Duodenal mucosa (tissue), 2 donors: ENCODE data around the gene SOX8.

Experiments
- H3K27ac ChIP-seq: one replicate; pipeline ENCODE4 v1.7.0; 2013; ENCODE audit warnings: low read depth, low read length
- H3K27me3 ChIP-seq, 2 donors: one replicate each; pipeline ENCODE4 v1.7.0; 2013; ENCODE audit warnings: low read length in 2 of 2, control low read depth in 1 of 2; ENCODE audit not compliant: insufficient read depth in 2 of 2, control insufficient read depth in 1 of 2
- H3K36me3 ChIP-seq, 2 donors: one replicate each; pipeline ENCODE4 v1.7.0; 2013; ENCODE audit warnings: low read length in 2 of 2, control low read depth in 1 of 2; ENCODE audit not compliant: insufficient read depth in 2 of 2, control insufficient read depth in 1 of 2
- H3K4me1 ChIP-seq, 2 donors: one replicate each; pipeline ENCODE4 v1.7.0; 2013; ENCODE audit warnings: low read length in 2 of 2, control low read depth in 1 of 2; ENCODE audit not compliant: insufficient read depth in 2 of 2, control insufficient read depth in 1 of 2
- H3K4me3 ChIP-seq, 2 donors: one replicate each; pipeline ENCODE4 v1.7.0; 2013; ENCODE audit warnings: low read length in 2 of 2, low read depth in 1 of 2
- H3K9ac ChIP-seq, 2 donors: one replicate each; pipeline ENCODE4 v1.7.0; 2013; ENCODE audit warnings: low read length in 2 of 2, low read depth in 1 of 2
- H3K9me3 ChIP-seq, 2 donors: one replicate each; pipeline ENCODE4 v1.7.0; 2013; ENCODE audit warnings: low read length in 2 of 2, control low read depth in 1 of 2; ENCODE audit not compliant: control insufficient read depth in 1 of 2

The SOX8 gene

DNA sequence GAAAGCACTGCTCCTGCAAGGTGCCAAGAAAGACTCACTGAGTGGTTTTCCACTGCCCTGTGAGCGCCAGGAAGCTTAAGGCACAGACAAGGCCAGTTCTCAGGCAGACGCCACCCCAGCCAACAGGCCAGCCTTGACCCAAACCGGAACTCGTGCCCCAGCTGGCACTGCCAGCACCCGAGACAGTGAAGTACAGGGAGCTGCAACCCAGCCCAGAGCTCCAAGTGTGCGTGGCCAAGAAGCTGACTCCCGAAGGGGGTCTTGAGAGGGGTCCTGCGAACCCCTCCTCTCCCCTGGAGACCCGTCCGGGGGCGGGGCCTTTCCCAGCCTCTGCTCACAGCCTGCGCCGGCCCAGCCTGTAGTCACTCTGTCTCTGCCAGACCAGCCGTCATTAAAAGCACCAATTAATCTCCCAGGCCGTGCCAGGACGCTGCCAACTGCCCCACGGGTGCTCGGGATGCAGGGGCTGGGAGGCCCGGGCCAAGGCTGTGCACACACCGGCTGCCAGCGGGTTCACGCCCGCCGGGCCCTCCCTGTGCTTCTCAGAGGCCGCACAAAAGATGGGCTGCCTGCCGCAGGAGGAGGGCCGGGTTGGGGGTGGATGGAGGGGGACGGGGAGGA lies 4.4 kb upstream of the SOX8 start:
- no peaks in the 10 kb centered on the region for H3K4me1 ChIP-seq
- no peak overlapping the region for H3K27ac ChIP-seq
- H3K9ac ChIP-seq: no peak overlapping the region

DNA sequence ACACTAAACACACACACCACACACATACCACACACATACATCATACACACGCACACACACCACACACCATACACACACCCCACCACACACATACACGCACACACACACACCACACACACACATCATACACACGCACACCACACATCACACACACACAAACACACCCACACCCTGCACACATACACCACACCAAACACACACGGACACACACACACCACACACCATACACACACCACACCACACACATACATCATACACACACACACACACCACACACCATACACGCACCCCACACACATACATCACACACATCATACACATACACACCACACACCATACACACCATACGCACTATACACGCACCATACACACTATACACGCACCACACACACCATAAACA lies 3.7 kb upstream of the SOX8 start:
- H3K4me1 ChIP-seq: no peaks in the 10 kb centered on the region
- H3K36me3 ChIP-seq: no peaks in the 10 kb centered on the region
- no peaks in the 10 kb centered on the region for H3K9me3 ChIP-seq
- H3K4me3 ChIP-seq: no peak overlapping the region
- no peak overlapping the region for H3K27ac ChIP-seq
- H3K27me3 ChIP-seq: peaks cover 16 to 23% of the 10 kb centered on the region in 2 donors
- H3K9ac ChIP-seq: no peak overlapping the region

More for the DNA sequence above, 4.4 kb upstream of the SOX8 start:
- peaks cover 11 to 26% of the 10 kb centered on the region in 2 donors for H3K27me3 ChIP-seq
- H3K4me3 ChIP-seq: no peak overlapping the region
- H3K9me3 ChIP-seq: no peaks in the 10 kb centered on the region
- no peaks in the 10 kb centered on the region for H3K36me3 ChIP-seq

DNA sequence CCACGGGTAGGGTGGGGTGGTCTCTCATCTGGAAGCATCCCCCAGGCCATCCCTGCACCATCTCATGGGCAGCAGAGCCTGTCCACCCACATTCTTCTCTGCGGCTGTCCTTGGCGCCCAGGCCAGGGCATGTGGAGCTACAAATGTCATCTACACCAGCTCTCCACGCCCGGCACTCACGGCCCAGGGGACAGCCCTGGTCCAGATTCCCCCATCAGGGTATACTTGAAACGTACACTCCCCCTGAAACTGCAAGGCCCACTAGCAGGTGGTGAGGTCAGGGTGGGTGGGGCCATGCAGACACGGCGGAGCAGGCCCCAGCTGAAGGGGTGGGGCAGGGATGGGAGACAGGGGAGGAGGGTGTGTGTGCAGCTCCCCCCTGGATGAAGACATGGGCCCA lies 3.2 kb upstream of the SOX8 start:
- Histone ChIP-seq H3K4me1 (no peaks in the 10 kb centered on the region), H3K4me3 (no peak overlapping the region), H3K9ac (no peak overlapping the region), H3K9me3 (no peaks in the 10 kb centered on the region), H3K27ac (no peak overlapping the region), H3K27me3 (peaks cover 21 to 23% of the 10 kb centered on the region in 2 donors), H3K36me3 (no peaks in the 10 kb centered on the region)

DNA sequence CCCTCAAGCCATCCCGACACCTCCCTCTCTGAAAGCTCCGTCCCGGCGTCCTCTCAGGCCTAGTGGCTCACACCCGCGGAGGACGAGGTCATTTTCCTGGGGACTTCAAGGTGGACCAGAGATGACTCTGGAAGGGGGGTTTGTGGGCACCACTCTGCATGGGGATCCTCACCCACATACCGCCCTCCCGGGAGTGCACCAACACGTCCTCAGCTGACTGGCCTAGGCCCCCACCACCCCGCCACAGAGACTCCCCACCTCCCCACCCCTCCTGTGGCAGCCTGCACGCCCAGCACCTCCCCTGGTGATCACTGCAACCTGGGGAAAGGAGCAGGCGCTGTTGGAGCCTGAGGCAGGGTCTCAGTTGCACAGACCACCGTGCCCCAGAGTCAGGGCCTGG lies 2.4 kb upstream of the SOX8 start:
- no peak overlapping the region for H3K9ac ChIP-seq
- H3K36me3 ChIP-seq: no peaks in the 10 kb centered on the region
- H3K27me3 ChIP-seq: peaks cover 21 to 23% of the 10 kb centered on the region in 2 donors
- H3K9me3 ChIP-seq: no peaks in the 10 kb centered on the region
- no peak overlapping the region for H3K4me3 ChIP-seq
- H3K4me1 ChIP-seq: no peaks in the 10 kb centered on the region
- no peak overlapping the region for H3K27ac ChIP-seq

DNA sequence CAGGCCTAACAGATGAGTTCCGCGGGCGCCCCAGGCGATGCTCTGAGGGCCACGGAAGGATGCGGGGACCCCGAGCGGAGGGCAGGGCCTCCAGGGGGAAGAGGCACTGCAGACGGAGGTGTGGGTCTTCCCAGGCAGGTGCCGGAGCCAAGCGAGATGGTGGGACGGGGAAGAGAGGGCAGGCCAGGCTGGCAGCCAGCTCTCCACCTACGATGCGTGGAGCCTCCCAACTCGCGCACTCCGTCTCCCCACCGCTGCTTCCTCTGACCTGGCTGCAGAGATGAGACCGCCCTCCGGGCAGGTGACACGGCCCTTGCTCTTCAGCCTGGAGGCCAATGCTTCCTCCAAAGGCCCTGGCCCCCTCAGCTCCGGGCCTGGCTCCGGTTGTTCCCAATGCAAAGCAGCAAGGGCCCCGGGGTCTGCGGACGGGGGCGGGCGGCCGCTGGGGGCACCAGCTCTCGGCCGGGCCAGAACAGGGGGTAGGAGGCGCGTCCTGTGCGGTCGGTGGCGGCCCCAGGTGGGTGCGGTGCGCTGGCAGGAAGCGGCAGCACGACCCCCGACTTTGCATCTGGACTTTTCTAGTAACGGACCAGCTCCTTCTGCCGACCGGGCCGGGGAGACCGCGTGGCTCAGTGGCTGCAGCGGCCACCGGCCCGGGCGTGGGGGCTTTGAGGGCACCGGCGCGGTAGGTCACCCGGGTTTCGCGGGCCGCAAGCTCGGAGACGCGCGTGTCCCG lies 1.5 kb upstream of the SOX8 start:
- Histone ChIP-seq H3K4me3 (peak overlapping the region in 1 of 2 donors; percentile 40), H3K27me3 (peaks cover 21 to 23% of the 10 kb centered on the region in 2 donors), H3K9me3 (no peaks in the 10 kb centered on the region), H3K36me3 (no peaks in the 10 kb centered on the region), H3K4me1 (no peaks in the 10 kb centered on the region), H3K27ac (no peak overlapping the region), H3K9ac (no peak overlapping the region)

DNA sequence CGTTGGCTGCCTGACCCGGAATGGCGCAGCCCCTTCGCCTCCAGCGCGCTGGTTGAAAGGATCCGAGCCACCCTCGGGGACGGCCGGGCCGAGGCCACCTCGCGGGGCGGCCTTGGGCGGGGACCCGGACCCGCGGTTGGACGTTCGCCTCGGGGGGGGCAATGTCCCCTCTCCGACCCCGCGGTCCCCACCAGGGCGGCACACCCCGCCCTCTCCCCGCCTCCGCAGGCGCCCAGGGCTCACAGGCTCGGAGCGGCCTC lies 1.0 kb upstream of the SOX8 start:
- no peak overlapping the region for H3K27ac ChIP-seq
- no peaks in the 10 kb centered on the region for H3K9me3 ChIP-seq
- peak overlapping the region in 1 of 2 donors; percentile 40 for H3K4me3 ChIP-seq
- no peak overlapping the region for H3K9ac ChIP-seq
- no peaks in the 10 kb centered on the region for H3K36me3 ChIP-seq
- no peaks in the 10 kb centered on the region for H3K4me1 ChIP-seq
- peaks cover 21 to 23% of the 10 kb centered on the region in 2 donors for H3K27me3 ChIP-seq

DNA sequence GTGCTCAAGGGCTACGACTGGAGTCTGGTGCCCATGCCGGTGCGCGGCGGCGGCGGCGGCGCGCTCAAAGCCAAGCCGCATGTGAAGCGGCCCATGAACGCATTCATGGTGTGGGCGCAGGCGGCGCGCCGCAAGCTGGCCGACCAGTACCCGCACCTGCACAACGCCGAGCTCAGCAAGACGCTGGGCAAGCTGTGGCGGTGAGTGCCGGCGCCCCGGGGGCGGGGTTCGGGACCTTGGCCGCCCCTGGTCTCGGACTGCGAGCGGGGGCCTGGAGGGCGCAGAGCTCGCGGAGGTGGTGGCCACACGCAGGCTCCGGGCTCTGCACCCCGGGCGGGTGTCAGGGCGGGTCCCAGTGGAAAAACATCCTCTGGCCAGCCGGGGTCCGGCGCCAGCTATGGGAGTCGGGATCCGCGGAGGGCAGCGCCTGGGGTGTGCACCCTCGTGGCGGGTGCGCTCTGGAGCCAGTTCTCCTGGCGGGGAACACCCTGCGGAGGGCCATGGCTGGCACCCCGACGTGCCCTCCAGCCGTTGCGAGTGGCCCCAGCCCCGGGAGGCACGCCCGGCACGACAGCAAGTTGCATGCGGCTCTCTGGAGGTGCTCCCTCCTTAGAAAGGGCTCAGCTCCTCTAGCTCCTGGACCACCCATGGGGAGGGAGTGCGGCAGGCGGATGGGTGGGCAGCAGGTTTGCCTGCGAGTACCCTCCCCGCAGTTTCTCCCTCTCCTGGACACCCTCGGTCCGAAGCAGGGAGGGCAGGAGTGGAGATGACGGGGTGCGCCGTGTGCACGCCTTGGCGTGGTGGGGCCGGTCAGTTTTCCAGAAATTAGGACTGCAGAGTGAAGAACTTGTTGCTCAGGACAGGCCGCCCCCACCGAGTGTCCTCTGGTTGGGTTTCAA lies 824 bp downstream of the SOX8 start:
- H3K9me3 ChIP-seq: no peaks in the 10 kb centered on the region
- no peaks in the 10 kb centered on the region for H3K36me3 ChIP-seq
- peak overlapping the region in 1 of 2 donors; percentile 36 for H3K4me3 ChIP-seq
- H3K4me1 ChIP-seq: no peaks in the 10 kb centered on the region
- no peak overlapping the region for H3K9ac ChIP-seq
- H3K27ac ChIP-seq: no peak overlapping the region
- peaks cover 14 to 21% of the 10 kb centered on the region in 2 donors for H3K27me3 ChIP-seq

DNA sequence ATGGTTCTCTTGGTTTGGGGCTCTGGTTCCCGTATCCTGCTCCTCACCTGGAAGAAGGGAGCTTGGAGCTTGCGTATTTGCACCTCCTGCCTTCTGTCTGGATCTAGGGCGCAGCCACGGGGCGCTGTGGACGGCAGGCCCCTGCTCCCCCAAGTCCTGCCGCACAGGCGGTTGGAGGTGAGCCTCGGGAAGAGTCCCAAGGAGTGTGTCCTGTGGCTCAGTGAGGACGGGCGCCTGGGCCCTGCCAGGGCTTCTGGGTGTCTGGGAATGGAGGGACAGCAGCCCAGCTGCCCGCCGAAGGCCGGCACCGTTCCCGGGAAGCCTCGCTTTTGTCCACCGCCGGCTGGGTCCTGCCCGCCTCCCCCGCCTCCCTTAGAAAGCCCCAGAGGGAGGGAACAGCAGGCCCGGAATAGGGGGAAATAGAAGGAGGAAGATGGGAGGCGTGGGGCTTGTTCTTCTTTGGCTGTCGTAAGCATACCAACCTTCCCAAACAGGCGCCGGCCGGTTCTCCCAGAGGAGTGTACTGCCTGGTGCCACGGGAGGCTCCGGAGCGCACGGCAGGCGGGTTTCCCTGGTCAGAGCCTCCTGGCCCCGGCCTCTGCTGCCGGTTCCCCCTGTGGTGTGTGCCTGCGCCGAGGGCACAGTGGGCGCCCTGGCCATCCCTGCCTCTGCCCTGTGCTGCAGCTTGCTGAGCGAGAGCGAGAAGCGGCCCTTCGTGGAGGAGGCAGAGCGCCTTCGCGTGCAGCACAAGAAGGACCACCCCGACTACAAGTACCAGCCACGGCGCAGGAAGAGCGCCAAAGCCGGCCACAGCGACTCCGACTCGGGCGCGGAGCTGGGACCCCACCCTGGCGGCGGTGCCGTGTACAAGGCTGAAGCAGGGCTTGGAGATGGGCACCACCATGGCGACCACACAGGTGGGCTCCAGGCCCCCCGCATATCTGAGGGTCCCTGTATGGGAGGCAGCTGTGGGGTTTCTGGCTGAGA lies 1.8 kb downstream of the SOX8 start:
- Histone ChIP-seq H3K9ac (no peak overlapping the region), H3K36me3 (no peaks in the 10 kb centered on the region), H3K4me1 (no peaks in the 10 kb centered on the region), H3K27me3 (peaks cover 12 to 18% of the 10 kb centered on the region in 2 donors), H3K4me3 (no peak overlapping the region), H3K9me3 (no peaks in the 10 kb centered on the region), H3K27ac (no peak overlapping the region)

DNA sequence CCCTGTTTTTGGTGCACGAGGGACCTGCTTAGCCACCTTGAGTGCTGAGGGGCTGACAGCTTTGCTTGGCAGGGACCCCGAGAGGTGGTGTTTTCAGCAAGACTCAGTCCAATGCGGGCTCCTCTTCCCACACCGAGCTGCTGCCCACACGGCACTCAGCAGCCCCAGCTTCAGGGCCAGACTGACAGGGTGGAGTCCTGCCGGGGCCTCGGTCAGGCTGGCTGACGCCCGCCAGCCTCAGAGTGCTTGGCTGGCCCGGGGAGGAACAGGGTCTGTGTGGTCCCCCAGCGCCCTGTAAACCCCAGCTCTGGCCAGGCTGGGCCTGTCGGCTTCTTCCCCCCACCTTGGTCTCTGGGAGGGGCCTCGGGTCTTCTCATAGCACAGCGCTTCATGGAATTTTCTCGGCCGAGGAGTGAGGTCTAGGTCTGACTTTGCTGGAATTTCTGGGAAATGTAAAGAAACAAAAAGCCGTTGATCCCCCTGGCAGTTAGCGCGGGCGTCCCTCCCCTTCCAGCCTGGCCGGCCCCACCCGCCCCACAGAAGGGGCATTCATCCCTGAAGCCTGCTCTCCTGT lies 2.6 kb downstream of the SOX8 start:
- Histone ChIP-seq H3K36me3 (no peaks in the 10 kb centered on the region), H3K4me3 (no peak overlapping the region), H3K4me1 (no peaks in the 10 kb centered on the region), H3K9ac (no peak overlapping the region), H3K9me3 (no peaks in the 10 kb centered on the region), H3K27me3 (peaks cover 6 to 15% of the 10 kb centered on the region in 2 donors), H3K27ac (no peak overlapping the region)
